Natural killer cell (primary cell): ENCODE measurements around the gene EARS2. TPM values are rescaled to one million over a fixed set of nuclear protein-coding genes. Genes with fewer than 3 reads are reported as not detected.
A peak's percentile ranks its signal among the peaks of the same experiment; 100 is the strongest.

Experiments
- ATAC-seq, 3 donors: fragments of 150-1000 bp in 2 of 3; fragments of 200-7000 bp in 1 of 3; cut with Tn5 transposase; 1 replicate in 1 of 3; 2 replicates in 2 of 3; pipeline ENCODE4 v1.10.0; 2021; ENCODE audit warnings: mild to moderate bottlenecking in 2 of 3, moderate library complexity in 2 of 3
- DNase-seq, 2 donors: peaks; one replicate each; pipeline versions ENCODE4 v3.0.0 to v3.0.0-alpha.2; 2013 to 2021; ENCODE audit warnings: mixed read lengths in 1 of 2
- H3K27ac ChIP-seq: one replicate; pipeline ENCODE4 v1.5.1; 2013; ENCODE audit warnings: mild to moderate bottlenecking, low read length
- H3K27me3 ChIP-seq: one replicate; pipeline ENCODE4 v1.6.1; 2013; ENCODE audit warnings: low read length; ENCODE audit not compliant: control insufficient read depth, insufficient read depth
- H3K36me3 ChIP-seq: one replicate; pipeline ENCODE4 v1.6.1; 2013; ENCODE audit warnings: low read length; ENCODE audit not compliant: control insufficient read depth, insufficient read depth
- H3K4me1 ChIP-seq: one replicate; pipeline ENCODE4 v1.6.1; 2013; ENCODE audit warnings: low read length; ENCODE audit not compliant: control insufficient read depth, insufficient read depth
- H3K4me3 ChIP-seq: one replicate; pipeline ENCODE4 v1.5.1; 2013; ENCODE audit warnings: low read length
- H3K9me3 ChIP-seq: one replicate; pipeline ENCODE4 v1.6.1; 2013; ENCODE audit warnings: low read length; ENCODE audit not compliant: control insufficient read depth, insufficient read depth
- H3K27ac Mint-ChIP-seq, 2 donors: one replicate each; pipeline ENCODE4 v1.8.0; 2022; ENCODE audit warnings: mild to moderate bottlenecking in 2 of 2, mixed read lengths in 2 of 2, moderate library complexity in 1 of 2
- H3K27me3 Mint-ChIP-seq, 2 donors: one replicate each; pipeline ENCODE4 v1.8.0; 2022; ENCODE audit warnings: low read depth in 2 of 2, mixed read lengths in 2 of 2
- H3K36me3 Mint-ChIP-seq: one replicate; pipeline ENCODE4 v1.8.0; 2022; ENCODE audit warnings: mixed read lengths
- H3K4me1 Mint-ChIP-seq, 2 donors: one replicate each; pipeline ENCODE4 v1.8.0; 2022; ENCODE audit warnings: mixed read lengths in 2 of 2
- H3K4me3 Mint-ChIP-seq: one replicate; pipeline ENCODE4 v1.8.0; 2022; ENCODE audit warnings: mild to moderate bottlenecking, moderate library complexity, mixed read lengths
- H3K9me3 Mint-ChIP-seq, 2 donors: one replicate each; pipeline ENCODE4 v1.8.0; 2022; ENCODE audit warnings: mixed read lengths in 2 of 2
- WGBS: methylation state at CpG from one replicate; pipeline ENCODE4 v1.1.7; 2013; ENCODE audit warnings: missing lambda C conversion rate; ENCODE audit not compliant: insufficient coverage; 5-methylcytosine and 5-hydroxymethylcytosine counted together
- intact Hi-C: fragments of 100-400 bp; cut with micrococcal nuclease; formaldehyde crosslinking; loops from one replicate; pipeline ENCODE4 v1.14.2; 2022
- total RNA-seq, 4 donors: library from RNA; stranded (reverse); fragments of 120-200 nt in 1 of 4; gene quantifications; one replicate each; pipeline versions ENCODE4 v1.2.3 to v1.2.4, GENCODE V29; 2013 to 2022
- TF ChIP-seq, protein P1 (sequence below): fragments of 200-600 bp; IDR thresholded peaks from one replicate; pipeline ENCODE4 v1.8.0; 2022; ENCODE audit warnings: antibody characterized with exemption

Gene EARS2
- total RNA-seq, 3 donors from 2014 or later (not counting 1 experiment from before 2014, with no cell fraction given): 12.1 to 14.2 (median 12.4) TPM

DNA sequence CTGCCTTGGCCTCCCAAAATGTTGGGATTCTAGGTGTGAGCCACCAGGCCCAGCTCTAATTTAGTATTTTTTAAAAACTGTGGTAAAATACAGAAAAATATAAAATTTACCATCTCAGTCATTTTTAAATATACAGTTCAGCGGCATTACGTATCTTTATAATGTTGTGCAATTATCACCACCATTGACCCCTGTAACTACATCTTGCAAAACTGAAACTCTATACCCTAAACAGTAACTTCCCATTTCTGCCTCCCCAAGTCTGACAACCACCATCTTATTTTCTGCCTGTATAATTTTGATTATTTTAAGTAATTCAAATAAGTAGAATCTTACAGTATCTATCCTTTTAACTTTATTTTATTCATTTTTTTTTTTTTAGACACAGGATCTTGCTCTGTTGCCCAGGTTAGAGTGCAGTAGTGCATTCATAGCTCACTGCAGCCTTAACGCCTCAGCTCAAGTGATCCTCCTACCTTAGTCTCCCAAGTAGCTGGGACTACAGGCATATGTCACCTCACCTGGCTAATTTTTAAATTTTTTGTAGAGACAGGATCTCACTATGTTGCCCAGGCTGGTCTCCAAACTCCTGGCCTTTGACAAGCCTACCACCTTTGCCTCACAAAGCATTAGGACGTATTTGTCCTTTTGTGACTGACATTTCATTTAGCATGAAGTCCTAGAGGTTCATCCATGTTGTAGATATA is 36.0 kb downstream of the EARS2 start:
- Histone ChIP-seq H3K9me3 (no peaks in the 10 kb centered on the region), H3K4me3 (no peak overlapping the region), H3K4me1 (peaks cover 16% of the 10 kb centered on the region), H3K36me3 (peaks cover 25% of the 10 kb centered on the region), H3K27me3 (no peaks in the 10 kb centered on the region), H3K27ac (peak overlapping the region; percentile 43)
- Mint-ChIP-seq H3K4me1 (no peaks in the 10 kb centered on the region), H3K4me3 (no peak overlapping the region), H3K9me3 (no peaks in the 10 kb centered on the region), H3K27me3 (no peaks in the 10 kb centered on the region), H3K36me3 (peaks cover 10% of the 10 kb centered on the region), H3K27ac (no peak overlapping the region)
- DNase-seq (no peak), ATAC-seq (no peak)
- TF ChIP-seq, protein P1, sequence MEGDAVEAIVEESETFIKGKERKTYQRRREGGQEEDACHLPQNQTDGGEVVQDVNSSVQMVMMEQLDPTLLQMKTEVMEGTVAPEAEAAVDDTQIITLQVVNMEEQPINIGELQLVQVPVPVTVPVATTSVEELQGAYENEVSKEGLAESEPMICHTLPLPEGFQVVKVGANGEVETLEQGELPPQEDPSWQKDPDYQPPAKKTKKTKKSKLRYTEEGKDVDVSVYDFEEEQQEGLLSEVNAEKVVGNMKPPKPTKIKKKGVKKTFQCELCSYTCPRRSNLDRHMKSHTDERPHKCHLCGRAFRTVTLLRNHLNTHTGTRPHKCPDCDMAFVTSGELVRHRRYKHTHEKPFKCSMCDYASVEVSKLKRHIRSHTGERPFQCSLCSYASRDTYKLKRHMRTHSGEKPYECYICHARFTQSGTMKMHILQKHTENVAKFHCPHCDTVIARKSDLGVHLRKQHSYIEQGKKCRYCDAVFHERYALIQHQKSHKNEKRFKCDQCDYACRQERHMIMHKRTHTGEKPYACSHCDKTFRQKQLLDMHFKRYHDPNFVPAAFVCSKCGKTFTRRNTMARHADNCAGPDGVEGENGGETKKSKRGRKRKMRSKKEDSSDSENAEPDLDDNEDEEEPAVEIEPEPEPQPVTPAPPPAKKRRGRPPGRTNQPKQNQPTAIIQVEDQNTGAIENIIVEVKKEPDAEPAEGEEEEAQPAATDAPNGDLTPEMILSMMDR: no peak
- intact Hi-C loops: no loop called here
- 86% methylated on average over 3 of the region's 4 CpGs for WGBS

DNA sequence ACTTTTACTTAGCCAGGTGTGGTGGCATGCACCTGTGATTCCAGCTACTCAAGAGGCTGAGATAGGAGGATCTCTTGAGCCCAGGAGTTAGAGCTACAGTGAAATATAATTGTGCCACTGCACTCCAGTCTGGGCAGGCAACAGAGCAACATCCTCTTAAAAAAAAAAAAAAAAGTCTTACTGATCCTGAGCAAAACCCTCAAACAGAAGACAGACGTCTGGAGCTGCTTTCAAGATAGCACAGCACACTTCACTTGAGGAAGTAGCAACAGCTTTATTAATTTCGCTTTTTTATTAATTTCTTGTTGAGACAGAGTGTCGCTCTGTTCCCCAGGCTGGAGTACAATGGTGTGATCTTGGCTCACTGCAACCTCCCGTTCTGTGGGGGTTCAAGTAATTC is 36.6 kb downstream of the EARS2 start:
- Mint-ChIP-seq H3K27me3 (no peaks in the 10 kb centered on the region), H3K9me3 (no peaks in the 10 kb centered on the region), H3K4me1 (no peaks in the 10 kb centered on the region), H3K4me3 (no peak overlapping the region), H3K27ac (no peak overlapping the region), H3K36me3 (peaks cover 10% of the 10 kb centered on the region)
- 62% methylated on average over 4 of the region's 4 CpGs for WGBS
- H3K9me3 ChIP-seq: no peaks in the 10 kb centered on the region
- intact Hi-C loops: no loop called here
- DNase-seq: no peak
- TF ChIP-seq, protein P1: no peak
- ATAC-seq: no peak
- peaks cover 25% of the 10 kb centered on the region for H3K36me3 ChIP-seq
- peaks cover 16% of the 10 kb centered on the region for H3K4me1 ChIP-seq
- no peak overlapping the region for H3K4me3 ChIP-seq
- no peaks in the 10 kb centered on the region for H3K27me3 ChIP-seq
- peak overlapping the region; percentile 43 for H3K27ac ChIP-seq

DNA sequence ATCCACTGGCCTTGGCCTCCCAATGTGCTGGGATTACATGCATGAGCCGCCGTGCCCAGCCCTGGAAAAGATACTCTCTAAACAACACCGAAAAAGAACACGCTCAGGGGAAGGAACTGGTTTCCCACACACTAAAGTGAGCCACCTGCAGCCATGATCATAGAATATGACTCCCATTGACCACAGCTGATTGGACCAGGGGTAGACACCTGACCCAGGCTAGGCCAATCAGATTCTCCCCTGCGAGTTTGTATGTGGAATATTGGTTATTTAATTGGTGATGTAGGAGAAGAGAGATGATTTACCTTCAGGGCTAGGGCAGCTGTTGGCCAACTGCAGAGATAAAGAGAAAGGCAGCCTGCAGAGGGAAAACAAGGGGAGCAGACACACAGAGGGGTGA is 37.9 kb downstream of the EARS2 start:
- Histone ChIP-seq H3K4me3 (no peak overlapping the region), H3K27ac (no peak overlapping the region), H3K36me3 (peaks cover 18% of the 10 kb centered on the region), H3K27me3 (no peaks in the 10 kb centered on the region), H3K9me3 (no peaks in the 10 kb centered on the region), H3K4me1 (peaks cover 25% of the 10 kb centered on the region)
- Mint-ChIP-seq H3K27ac (no peak overlapping the region), H3K9me3 (no peaks in the 10 kb centered on the region), H3K4me1 (peaks cover 6 to 7% of the 10 kb centered on the region in 2 donors), H3K27me3 (no peaks in the 10 kb centered on the region), H3K4me3 (no peak overlapping the region), H3K36me3 (peaks cover 10% of the 10 kb centered on the region)
- intact Hi-C loops: no loop called here
- TF ChIP-seq, protein P1: no peak
- WGBS: 78% methylated on average over 5 of the region's 5 CpGs
- ATAC-seq (no peak), DNase-seq (no peak)

DNA sequence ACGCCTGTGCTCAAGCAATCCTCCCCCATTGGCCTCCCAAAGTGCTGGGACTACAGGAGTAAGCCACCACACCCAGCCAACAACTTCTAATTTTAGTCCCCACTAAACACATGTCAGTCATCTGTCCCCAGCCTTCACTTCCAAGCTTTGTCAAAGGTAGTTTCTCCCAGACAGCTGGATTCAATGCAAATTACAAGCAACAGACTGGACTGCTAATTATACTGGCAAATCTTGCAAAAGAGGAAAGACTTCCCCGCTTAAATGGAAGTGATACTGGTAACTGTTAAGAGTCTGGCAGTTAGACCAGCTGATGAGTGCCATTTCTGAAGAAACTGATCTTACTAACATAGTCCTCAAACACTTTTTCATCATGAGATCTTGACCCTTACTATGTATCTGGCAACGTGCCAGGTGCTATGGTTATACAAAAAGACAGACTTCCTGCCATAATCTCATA is 38.7 kb downstream of the EARS2 start:
- intact Hi-C loops: no loop called here
- peaks cover 6 to 7% of the 10 kb centered on the region in 2 donors for H3K4me1 Mint-ChIP-seq
- H3K27me3 Mint-ChIP-seq: no peaks in the 10 kb centered on the region
- no peaks in the 10 kb centered on the region for H3K27me3 ChIP-seq
- WGBS: 54% methylated on average over 2 of the region's 3 CpGs
- peaks cover 27% of the 10 kb centered on the region for H3K4me1 ChIP-seq
- no peaks in the 10 kb centered on the region for H3K9me3 ChIP-seq
- no peaks in the 10 kb centered on the region for H3K9me3 Mint-ChIP-seq
- peaks cover 10% of the 10 kb centered on the region for H3K36me3 Mint-ChIP-seq
- ATAC-seq (no peak), DNase-seq (no peak)
- no peak overlapping the region for H3K4me3 Mint-ChIP-seq
- peaks cover 10% of the 10 kb centered on the region for H3K36me3 ChIP-seq
- peak overlapping the region; percentile 35 for H3K27ac ChIP-seq
- TF ChIP-seq, protein P1: no peak
- H3K4me3 ChIP-seq: no peak overlapping the region
- no peak overlapping the region for H3K27ac Mint-ChIP-seq
